H1 (cell line): ENCODE measurements around the gene ARRDC1. TPM values are rescaled to one million over a fixed set of nuclear protein-coding genes. Genes with fewer than 3 reads are reported as not detected.

Experiments used
- ASH2L ChIP-seq: fragments of 200-600, 300-600 bp; sonication (generic); IDR thresholded peaks from one replicate; pipeline ENCODE4 v1.7.1; 2017; ENCODE audit warnings: low read length
- ATF2 ChIP-seq: IDR thresholded peaks from 2 replicates; pipeline ENCODE4 v1.6.1; 2012; ENCODE audit warnings: low read length, inconsistent platforms
- CBX8 ChIP-seq: fragments of 300-800, 300-1000 bp; sonication (generic); IDR thresholded peaks from 2 replicates; pipeline ENCODE4 v1.7.1; 2016; ENCODE audit warnings: low read depth, low read length, borderline replicate concordance
- CHD1 ChIP-seq: IDR thresholded peaks from 2 replicates; pipeline ENCODE4 v1.6.1; 2012; ENCODE audit warnings: low read depth, low read length, improper control_type of control experiment
- CREB1 ChIP-seq: IDR thresholded peaks from 2 replicates; pipeline ENCODE4 v1.6.1; 2012; ENCODE audit warnings: inconsistent platforms
- MAX ChIP-seq: IDR thresholded peaks from 2 replicates; pipeline ENCODE4 v1.6.1; 2012; ENCODE audit warnings: inconsistent platforms
- POLR2A ChIP-seq, 2 experiments: IDR thresholded peaks; 1 replicate in 1 of 2; 2 replicates in 1 of 2; pipeline ENCODE4 v1.6.1; 2011; ENCODE audit warnings: low read depth in 2 of 2, low read length in 2 of 2, mild to moderate bottlenecking in 2 of 2; ENCODE audit errors: control extremely low read depth in 1 of 2
- POU5F1 ChIP-seq: IDR thresholded peaks from 2 replicates; pipeline ENCODE4 v1.6.1; 2011; ENCODE audit warnings: low read depth, mild to moderate bottlenecking, low read length, moderate library complexity
- RNF2 ChIP-seq: fragments of 200-900, 300-1000 bp; sonication (generic); IDR thresholded peaks from 2 replicates; pipeline ENCODE4 v1.7.1; 2016; ENCODE audit warnings: borderline replicate concordance, low read depth, mild to moderate bottlenecking, antibody characterized with exemption, low read length; ENCODE audit not compliant: poor library complexity, severe bottlenecking; ENCODE audit errors: missing control alignments
- SAP30 ChIP-seq: fragments of 300-600 bp; sonication (generic); IDR thresholded peaks from 2 replicates; pipeline ENCODE4 v1.7.1; 2012; ENCODE audit warnings: low read length, moderate library complexity, mild to moderate bottlenecking, inconsistent platforms; ENCODE audit not compliant: insufficient read depth, insufficient replicate concordance
- SP1 ChIP-seq: IDR thresholded peaks from 2 replicates; pipeline ENCODE4 v1.6.1; 2011; ENCODE audit warnings: low read depth, low read length
- TAF1 ChIP-seq: IDR thresholded peaks from 2 replicates; pipeline ENCODE4 v1.6.1; 2011; ENCODE audit warnings: mild to moderate bottlenecking, low read depth, low read length
- TBP ChIP-seq: IDR thresholded peaks from 2 replicates; pipeline ENCODE4 v1.6.1; 2011; ENCODE audit warnings: low read depth, low read length, improper control_type of control experiment
- YY1 ChIP-seq: IDR thresholded peaks from 2 replicates; pipeline ENCODE4 v1.6.1; 2011; ENCODE audit warnings: low read depth, mild to moderate bottlenecking, low read length
- ZNF274 ChIP-seq: IDR thresholded peaks from 2 replicates; pipeline ENCODE4 v1.7.0; 2012; ENCODE audit warnings: low read length, borderline replicate concordance; ENCODE audit errors: extremely low read depth
- polyA plus RNA-seq, 7 experiments: library from polyadenylated mRNA; depleted of rRNA in 3 of 7; stranded (reverse) in 5 of 7; unstranded in 2 of 7; fragments of >200 nt in 5 of 7; fragments of 200-250 nt in 2 of 7; gene quantifications; 1 replicate in 5 of 7; 2 replicates in 1 of 7; 4 replicates in 1 of 7; pipeline versions ENCODE4 v1.2.1 to v1.2.3, GENCODE V29; 2011 to 2013; ENCODE audit warnings: missing spikeins in 2 of 7, mixed read lengths in 2 of 7
- total RNA-seq: library from RNA; stranded (reverse); fragmentation: NEBNext Ultra II Directional; extraction: Animal tissue kit (Norgen Biotek cat#: 25700); gene quantifications from 2 replicates; pipeline ENCODE4 v1.2.1, GENCODE V29; 2021

Gene ARRDC1
- total and polyA plus RNA-seq, 2 of the 8 experiments (the other 6 are each of a cell fraction or from before 2014, with no cell fraction given): 22.0 to 58.4 TPM

- no peak for TF ChIP-seq SAP30
- TF ChIP-seq CREB1: peak; percentile 85
- TF ChIP-seq CBX8: no peak
- peak; percentile 80 for TF ChIP-seq TAF1
- TF ChIP-seq POLR2A (IDR thresholded peaks at IDR 0.05; ENCODE audit: control extremely low read depth in 1 of 2, low read depth in 2 of 2, low read length in 2 of 2): peak in 1 of 2 experiments; percentile 56; a peak in 2 of 3 replicates
- TF ChIP-seq ZNF274: no peak
- TF ChIP-seq SP1: no peak
- TF ChIP-seq ASH2L: peak; percentile 35
- TF ChIP-seq TBP: peak; percentile 52; the same call in 1 of the 2 replicates
- no peak for TF ChIP-seq RNF2
- TF ChIP-seq MAX: peak; percentile 56; the same call in 1 of the 2 replicates
- no peak for TF ChIP-seq ATF2
- TF ChIP-seq CHD1: no peak
- TF ChIP-seq YY1: no peak
- TF ChIP-seq POU5F1: no peak
These were observed 14.8 kb upstream of the ARRDC1 start, which contains the start of gene ZMYND19 (continued) for GRCh38 chr9:137590469-137591383.
